ENCODE measurements around the gene FAM168A.
"Not testable (repeated sequence)": the region's sequence is repeated elsewhere in the genome, so short reads cannot be mapped to it uniquely, and the experiment has no call there.

The FAM168A gene

DNA sequence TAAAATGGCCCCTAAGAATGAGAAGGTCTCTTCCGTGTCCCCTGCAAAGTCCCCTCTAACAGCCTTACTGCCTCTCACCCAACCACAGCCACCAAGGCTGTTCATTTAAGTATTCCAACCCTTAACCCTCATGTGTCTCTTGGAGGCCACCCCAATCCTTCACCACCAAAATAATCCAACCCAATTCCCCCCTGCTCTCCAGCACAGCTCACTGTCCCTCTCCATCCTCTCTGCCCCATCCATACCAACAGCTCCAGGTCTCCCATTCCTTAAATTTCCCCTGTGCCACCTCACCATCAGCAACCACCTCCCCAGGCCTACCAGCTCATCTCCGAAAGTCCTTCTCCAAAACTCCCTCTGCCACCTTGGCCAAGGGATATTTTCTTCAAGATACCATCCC lies 1.4 kb downstream of the FAM168A start:
- DNase-seq (ENCODE audit: low read depth in 3 of 3), result no peak

DNA sequence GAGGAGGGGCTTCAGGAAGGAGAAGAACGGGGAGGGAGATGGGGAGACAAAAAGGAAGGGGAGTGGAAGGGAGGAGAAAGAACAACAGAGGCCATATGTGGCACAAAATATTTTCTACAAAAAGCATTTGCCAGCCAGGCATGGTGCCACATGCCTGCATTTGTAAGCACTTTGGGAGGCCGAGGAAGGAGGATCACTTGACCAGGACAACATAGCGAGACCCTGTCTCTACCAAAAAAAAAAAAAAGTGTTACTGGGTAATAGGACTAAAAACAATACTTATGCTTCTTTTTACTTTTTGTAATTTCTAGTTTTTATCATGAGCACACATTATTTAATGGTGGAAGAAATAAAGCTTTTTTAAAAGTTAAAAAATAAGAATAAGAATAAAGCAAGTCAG lies 5.3 kb downstream of the FAM168A start:
- no peak for DNase-seq (ENCODE audit: low read depth in 3 of 3)

DNA sequence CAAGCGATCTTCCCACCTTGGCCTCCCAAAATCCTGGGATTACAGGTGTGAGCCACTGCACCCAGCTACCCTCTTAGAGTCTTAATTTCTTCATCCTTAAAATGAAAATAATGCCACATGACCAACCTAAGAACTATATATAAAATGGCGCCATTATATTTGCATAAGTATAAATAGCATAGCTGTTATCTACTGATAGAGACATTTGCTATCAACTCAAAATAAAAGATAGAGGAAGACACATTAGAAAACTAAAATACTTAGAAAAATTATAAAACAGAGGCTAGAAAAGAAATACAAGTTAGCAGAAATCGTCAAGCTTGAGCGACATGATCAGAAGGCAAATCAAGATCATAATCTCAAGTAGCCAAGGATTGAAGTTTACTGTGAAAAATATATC lies 6.2 kb downstream of the FAM168A start:
- DNase-seq (ENCODE audit: low read depth in 3 of 3), result no peak

DNA sequence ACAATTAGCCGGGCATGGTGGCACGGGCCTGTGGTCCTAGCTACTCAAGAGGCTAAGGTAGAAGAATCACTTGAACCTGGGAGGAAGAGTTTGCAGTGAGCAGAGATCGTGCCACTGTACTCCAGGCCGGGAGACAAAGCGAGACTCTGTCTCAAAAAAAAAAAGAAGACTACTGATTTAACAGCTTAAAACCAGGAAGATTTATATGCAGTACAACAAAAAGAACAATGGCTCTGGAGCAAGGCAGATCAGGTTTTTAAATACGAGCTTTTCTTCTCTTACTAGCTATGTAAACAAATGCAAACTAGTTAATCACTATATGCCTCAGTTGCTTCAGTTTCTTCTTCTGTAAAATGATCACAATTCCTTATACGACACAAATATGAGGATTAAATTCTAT lies 6.9 kb downstream of the FAM168A start:
- DNase-seq (ENCODE audit: low read depth in 3 of 3), result no peak

DNA sequence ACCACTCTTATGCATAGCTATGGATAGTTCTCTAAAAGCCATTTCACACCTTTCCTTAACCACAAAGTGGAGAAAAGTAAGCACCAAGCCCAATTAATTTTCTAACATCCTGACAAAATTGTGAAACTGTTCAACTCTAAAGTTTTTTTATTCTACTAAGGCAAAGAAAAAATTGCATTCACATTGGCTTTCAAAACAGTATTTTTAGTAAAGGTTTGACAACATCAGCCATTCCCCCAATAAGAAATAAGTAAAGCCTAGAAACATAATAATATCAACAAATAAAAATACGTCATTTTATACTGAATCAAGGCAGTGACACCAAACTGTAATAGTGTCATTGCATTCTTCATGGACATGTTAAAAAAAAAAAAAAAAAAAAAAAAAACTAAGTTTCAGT lies 11.1 kb downstream of the FAM168A start:
- DNase-seq (ENCODE audit: low read depth in 3 of 3), result no peak

DNA sequence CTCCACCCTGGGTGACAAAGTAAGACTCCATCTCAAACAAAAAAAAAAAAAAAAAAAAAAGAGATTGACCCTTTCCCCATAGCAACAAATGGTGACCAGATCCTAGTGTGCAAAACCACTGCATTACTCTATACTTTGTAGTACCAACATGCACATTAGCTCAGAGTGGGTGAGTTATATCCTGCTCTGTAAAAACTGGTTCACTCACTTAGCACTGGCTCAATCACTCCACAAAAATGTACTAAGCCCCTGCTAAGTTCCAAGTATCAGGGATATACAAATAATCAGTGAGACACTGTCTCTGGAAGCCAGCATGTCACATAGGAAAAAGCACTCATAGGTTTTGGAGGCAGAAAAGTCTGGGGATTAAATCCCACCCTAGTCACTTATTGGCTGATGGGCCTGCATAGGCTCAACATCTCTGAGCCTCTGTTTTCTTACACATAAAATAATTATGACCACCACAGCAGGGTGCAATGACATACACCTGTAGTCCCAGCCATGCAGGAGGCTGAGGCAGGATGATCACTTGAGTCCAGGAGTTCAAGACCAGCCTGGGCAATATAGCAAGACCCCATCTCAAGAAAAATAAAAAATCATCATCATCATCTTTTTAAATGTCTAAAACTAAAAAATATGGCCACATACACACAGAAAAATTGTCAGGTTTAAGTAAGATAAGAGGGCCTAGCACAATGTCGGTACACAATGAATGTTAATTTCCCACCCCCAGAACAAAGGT lies 11.9 kb downstream of the FAM168A start:
- DNase-seq (ENCODE audit: low read depth in 3 of 3), result no peak

DNA sequence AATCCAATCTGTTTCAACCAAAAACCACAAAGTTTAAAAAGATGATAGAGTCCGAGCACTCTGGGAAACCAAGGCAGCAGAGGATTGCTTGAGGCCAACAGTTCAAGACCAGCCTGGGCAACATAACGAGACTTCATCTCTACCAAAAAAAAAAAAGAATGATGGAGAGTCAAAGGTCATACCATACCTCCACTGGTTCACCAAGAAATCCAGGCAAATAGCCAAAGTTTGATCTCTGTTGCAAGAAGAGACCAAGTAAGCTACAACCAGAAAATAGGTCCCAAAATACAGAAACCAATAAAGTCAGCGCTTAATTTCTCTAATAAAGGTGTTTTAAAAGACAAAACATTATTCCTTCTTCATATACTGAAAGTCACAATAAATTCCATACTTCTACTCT lies 13.1 kb downstream of the FAM168A start:
- DNase-seq (ENCODE audit: low read depth in 3 of 3), result no peak

DNA sequence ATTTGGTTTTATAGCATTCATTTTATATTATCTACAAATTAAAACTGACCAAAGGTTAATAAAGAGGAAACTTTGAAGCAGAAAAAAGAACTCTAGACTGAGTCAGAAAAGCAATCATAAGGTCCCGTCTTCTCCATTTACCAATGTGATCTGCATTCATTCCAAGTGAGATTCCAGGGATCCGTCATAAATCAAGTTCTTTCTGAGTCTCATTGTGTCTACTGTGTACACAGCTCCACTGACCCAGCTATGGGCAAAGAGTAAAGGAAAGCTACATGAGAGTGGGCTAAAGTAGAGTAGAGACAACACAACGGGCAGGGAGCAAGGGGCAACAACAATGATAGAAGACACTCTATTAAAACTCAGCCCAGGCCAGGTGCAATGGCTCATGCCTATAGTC lies 15.3 kb downstream of the FAM168A start:
- no peak for DNase-seq (ENCODE audit: low read depth in 3 of 3)

DNA sequence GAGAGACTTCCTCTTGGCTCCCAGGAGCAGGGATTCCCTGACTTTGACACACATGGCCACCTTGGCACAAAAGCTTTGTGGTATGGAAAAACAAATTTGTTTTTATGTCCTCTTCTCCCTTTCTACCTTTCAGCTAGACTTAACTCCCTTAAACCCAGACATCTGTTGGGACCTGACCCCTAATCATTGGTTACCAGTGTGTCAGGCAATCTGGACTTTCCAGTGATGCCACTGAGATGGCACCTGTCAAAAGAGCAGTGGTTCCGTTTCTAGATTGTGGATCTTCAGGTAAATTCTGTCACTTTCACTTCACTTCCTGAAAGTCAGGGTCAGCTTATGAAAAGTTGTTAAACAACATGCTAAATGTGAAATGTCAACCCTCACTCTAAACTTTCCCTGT lies 17.2 kb downstream of the FAM168A start:
- DNase-seq (ENCODE audit: low read depth in 3 of 3), result not testable (repeated sequence)

DNA sequence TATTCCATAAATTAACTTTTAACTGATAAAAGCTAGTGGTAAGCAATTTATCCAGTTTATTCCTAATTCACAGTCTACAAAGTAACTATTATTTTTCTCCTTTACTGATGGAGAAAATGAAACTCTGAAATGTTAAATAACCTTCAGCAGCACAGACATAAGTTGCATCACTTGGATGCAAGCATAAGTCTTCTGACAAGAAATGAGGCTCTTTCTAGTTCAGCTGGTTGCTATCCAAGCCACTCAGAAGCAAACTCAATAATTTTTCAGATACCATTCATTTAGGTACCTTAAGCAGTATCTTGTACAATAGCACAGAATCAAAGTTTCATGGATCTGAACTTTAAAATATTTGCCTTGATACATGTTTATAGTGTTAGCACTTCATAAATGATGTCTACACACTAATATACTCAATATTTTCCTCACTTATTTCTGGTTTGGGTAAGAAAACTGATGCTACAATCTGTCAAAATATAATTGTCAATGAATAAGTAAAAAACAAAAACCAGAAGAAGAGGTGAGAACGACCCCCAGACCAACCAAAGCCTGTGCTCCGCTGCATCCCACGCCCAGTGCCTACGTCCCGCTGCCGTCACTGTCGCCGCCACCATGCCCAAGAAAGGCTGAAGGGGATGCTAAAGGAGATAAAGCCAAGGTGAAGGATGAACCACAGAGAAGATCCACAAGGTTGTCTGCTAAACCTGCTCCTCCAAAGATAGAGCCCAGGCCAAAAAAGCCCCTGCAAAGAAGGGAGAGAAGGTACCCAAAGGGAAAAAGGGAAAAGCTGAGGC lies 18.1 kb downstream of the FAM168A start:
- DNase-seq (ENCODE audit: low read depth in 3 of 3), result no peak

DNA sequence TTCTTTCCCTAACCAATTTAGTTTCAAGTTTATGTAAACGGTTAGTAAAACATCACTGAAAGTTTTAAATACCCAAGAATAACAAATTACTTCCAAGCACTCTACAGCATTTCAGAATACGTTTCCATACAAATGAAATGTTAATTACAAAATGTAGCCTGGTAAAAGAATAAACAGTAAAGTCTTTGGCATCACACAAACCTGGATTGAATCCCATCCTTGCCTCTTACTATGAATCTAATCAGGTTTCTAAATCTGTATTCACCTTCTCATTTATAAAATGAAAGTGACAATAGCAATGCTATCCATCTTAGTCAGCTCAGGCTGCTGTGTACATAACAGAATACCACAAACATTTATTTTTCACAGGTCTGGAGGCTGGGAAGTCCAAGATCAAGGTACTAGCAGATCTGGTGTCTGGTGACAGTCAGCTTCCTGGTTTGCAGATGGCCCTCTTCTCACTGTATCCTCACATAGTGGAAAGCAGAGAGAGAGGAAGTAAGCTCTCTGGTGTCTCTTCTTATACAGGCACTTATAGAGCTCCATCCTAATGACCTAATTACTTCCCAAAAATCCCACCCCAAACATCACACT lies 19.2 kb downstream of the FAM168A start:
- DNase-seq (ENCODE audit: low read depth in 3 of 3), result no peak

DNA sequence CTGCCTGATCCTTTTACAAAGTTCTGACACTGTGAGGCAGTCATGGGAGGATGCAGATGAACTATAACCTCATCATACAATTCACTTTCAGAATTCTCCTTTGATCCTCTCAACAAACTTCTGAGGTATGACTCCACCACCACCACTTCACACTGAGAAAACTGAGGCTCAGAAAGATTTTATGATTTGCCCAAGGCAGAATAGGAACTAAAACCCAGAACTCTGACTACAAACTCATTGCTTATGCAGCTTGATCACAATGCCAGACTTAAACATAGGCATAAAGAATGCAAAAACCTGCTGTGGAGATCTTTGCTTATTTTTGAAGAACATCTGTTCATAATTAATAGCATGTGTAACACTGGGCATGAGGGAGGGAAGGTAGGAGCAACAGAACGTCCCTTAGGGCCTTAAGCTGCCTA lies 20.4 kb downstream of the FAM168A start:
- DNase-seq (ENCODE audit: low read depth in 3 of 3), result no peak

DNA sequence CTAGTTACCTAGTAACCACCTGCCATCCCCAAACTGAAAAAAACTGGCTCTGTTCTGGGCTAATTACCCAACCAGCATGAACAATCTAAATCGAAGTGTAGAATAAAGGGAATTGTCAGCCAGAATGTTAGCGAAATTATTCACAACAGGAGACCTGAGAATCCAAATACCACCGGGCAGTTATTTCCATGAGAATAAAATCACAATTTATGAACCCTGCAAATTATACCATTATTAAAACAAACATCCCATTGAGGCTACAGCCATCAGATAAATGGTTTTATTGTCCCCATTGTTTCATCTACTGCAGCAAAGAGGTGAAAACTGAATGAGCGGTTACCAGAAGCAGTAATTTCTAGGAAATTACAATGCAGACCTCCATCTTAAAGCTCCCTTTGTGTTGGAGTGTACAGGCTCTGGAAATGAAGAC lies 21.7 kb downstream of the FAM168A start:
- DNase-seq (ENCODE audit: low read depth in 3 of 3), result no peak

DNA sequence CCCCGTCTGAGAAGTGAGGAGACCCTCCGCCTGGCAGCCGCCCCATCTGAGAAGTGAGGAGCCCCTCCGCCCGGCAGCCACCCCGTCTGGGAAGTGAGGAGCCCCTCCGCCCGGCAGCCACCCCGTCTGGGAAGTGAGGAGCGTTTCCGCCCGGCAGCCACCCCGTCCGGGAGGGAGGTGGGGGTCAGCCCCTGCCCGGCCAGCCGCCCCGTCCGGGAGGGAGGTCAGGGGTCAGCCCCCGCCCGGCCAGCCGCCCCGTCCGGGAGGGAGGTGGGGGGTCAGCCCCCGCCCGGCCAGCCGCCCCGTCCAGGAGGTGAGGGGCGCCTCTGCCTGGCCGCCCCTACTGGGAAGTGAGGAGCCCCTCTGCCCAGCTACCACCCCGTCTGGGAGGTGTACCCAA lies 25.9 kb downstream of the FAM168A start:
- not testable (repeated sequence) for DNase-seq (ENCODE audit: low read depth in 3 of 3)

DNA sequence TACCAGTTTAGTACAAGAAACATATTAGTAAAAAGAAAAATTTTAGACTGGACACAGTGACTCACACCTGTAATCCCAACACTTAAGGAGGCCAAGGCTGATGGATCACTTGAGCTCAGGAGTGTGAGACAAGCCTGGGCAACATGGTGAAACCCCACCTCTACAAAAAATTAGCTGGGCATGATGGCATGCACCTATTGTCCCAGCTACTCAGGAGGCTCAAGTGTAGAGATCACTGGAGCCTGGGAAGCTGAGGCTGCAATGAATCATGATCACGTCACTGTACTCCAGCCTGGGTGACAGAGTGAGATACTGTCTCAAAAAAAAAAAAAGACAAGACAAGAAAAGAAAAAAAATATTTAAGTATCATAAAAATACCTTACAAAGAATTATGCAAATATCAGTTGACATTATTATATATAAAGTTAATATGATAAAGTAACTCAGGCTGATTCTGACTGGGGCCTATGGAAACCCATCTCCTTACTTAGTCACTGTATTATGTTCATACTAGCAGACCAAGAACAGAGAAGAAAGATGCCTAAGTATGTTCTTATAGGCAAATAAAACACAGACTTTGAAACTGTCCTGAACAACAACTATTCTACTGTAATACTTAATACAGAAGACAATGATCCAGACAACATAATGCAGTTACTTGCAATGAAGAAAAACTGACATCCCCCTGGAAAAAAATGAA lies 27.3 kb downstream of the FAM168A start:
- no peak for DNase-seq (ENCODE audit: low read depth in 3 of 3)

DNA sequence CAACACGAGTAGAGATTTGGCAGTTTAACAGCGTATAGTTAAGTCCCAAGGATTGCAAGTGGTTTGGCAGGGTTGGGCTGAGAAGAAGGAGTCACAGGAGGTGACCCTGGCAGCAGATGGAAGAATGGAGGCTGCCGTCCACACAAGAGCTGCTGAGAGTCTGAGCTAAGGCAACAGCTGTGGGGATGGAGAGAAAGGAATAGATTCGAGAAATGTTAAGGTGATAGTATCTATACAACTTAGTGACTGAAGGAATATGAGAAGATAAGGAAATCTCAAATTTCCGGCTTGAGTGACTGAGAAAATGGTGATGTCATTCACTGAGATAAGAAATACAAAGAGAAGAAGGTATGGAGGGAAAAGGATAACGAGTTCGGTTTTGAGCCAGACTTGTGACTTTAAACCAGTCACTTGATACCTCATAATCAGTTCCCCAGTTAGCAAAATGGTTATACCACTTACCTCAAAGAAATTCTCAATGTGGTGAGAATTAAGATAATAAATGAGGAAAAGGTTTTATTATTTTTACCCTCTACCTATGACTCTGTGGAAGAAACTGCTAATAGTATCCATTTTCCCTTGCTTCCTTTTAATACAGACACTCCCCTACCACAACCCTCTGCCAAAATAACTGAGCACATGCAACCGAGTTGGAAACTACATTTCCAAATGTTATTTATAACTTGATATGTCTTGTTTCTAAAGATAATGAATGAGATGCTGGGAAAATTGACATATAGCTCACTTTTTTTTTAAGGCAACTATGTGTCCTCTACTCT lies 30.7 kb downstream of the FAM168A start:
- no peak for DNase-seq (ENCODE audit: low read depth in 3 of 3)

DNA sequence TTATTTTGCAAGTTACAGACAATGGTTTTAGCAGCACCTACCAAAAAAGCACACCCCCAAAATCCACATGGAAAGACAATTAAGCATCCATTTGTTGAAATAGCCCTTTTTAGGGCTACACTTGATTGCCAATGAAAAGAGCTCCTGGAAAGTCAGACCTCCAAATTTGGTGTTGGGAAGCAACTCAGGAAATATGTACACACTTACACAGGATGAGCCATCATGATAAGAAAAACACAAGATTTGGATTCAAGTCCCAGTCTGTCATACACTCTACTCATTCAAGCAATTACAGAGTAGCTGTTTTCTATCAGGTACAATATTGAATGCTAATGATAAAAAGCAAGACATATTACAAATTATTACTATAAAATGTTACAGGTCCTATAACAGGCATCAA lies 31.5 kb downstream of the FAM168A start:
- no peak for DNase-seq (ENCODE audit: low read depth in 3 of 3)

DNA sequence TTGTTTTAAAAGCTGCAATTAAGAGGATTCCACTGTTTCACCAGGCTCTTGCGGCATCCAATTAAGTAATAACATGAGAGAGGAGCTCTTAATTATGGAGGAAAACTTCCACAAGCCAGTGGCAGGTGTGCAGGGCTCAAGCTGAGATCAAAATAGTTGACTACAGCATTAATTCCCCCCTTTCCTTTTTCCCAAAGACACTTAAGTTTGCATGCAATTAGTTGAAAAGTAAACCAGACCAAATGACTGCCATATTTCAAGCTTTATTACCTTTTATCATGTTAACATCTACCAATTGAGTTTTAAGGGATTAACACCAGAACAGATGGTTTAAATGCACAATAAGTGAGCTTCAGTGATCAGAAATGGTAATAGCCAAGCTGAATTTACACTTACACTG lies 32.1 kb downstream of the FAM168A start:
- no peak for DNase-seq (ENCODE audit: low read depth in 3 of 3)

DNA sequence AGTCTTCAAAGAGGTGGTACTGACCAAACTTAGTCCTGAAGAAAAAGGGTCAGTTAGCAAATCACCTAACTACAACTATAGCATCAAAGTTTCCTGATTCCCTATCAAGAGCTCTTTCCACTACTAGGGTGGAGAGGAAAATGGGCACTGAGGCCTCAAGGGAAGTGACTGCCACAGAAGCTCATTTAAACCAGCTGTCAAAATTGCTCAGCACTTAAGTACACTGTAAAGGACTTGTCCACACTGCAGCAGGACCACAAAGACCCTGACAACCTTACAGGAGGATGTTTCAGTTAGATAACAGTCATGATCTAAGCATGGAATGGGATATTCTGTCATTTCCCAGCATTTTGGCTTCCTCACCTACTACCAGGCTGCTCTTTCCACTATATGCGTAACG lies 33.0 kb downstream of the FAM168A start:
- no peak for DNase-seq (ENCODE audit: low read depth in 3 of 3)

DNA sequence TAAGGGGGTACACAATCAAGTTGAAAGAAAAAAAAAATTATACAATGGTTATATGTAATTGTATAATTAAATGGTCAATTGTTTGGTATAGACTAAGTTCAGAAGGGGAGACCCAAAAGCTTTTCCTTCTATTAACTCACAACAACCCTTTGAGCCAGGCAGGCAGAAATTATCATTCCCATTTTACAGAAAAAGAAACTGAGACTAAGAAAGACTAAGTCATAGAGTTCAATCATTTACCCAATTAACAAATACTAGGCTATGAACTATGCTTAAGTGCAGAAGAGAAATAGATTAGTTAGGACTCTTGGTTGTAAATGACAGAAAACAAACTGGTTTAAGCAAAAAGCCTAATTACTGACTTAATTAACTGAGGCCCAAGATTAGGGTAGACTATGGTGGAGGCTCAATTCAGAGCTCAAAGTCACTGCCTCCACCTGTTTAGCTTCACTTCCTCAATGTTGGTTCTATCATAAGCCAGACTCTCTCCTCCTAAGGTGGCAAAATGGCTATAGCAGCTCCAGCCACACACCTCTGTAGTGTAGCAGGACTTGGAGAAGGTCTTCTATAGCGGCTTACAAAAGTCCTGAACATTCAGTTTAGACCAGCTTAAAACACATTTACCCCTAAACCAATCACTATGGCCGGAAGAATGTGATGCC lies 34.2 kb downstream of the FAM168A start:
- no peak for DNase-seq (ENCODE audit: low read depth in 3 of 3)

DNA sequence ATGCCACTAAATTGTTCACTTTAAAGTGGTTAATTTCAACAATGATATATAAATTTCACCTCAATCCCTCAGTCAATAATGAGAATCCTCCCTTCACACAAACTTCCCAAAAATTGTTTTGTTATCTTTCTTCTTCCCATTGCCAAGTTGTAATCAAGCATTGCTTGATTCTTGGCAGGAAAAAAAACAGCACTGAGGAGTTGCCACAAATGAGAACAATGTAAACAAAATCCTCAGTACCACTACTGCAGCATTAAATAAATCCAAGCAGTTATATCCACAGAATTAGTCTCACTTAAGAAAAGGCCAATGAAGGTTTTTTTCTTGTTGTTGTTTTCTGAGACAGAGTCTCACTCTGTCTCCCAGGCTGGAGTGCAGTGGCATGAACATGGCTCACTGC lies 38.2 kb downstream of the FAM168A start:
- DNase-seq (ENCODE audit: low read depth in 3 of 3), result no peak
